ENCODE data around the gene C11orf54.

C11orf54 gene

GRCh38 chr11:93741094-93741881, at the start of gene C11orf54, which contains the start of gene TAF1D:
C11orf54 (plus strand) TSS chr11:93741672; CDS start chr11:93747394, 5,722 bp downstream.
TAF1D (minus strand) TSS chr11:93741495; CDS start chr11:93739304, 2,191 bp downstream.
- Histone ChIP-seq H3K27ac (ENCODE audit: low read length) (peak within 1 kb of the TSS; percentile 89), H2AFZ (ENCODE audit: low read depth, low read length) (peak within 1 kb of the TSS; percentile 93), H3K79me2 (ENCODE audit: insufficient read depth, low read length) (peaks cover 85% of the 10 kb centered on the region), H3K36me3 (ENCODE audit: insufficient read depth, low read length) (peaks cover 51% of the 10 kb centered on the region), H3K27me3 (ENCODE audit: insufficient read depth, low read length, poor library complexity) (no peaks in the 10 kb centered on the region), H3K9me3 (ENCODE audit: insufficient read depth, low read length, severe bottlenecking) (no peaks in the 10 kb centered on the region), H3K9ac (ENCODE audit: low read depth, low read length) (peak within 1 kb of the TSS; percentile 85), H3K4me1 (ENCODE audit: insufficient read depth, low read length) (peaks cover 52% of the 10 kb centered on the region), H3K4me3 (ENCODE audit: low read depth in 1 of 2, low read length in 2 of 2) (peak within 1 kb of the TSS; percentile 70 to 73), H3K4me2 (ENCODE audit: insufficient read depth, low read length) (peak within 1 kb of the TSS; percentile 79), H4K20me1 (ENCODE audit: insufficient read depth, low read length) (peaks cover 35% of the 10 kb centered on the region)
- peak; percentile 87 for ATAC-seq (ENCODE audit: insufficient read depth, low read depth)
- no peak for TF ChIP-seq EZH2 (IDR thresholded peaks at IDR 0.05; ENCODE audit: borderline replicate concordance, low read depth, low read length, severe bottlenecking)
- TF ChIP-seq, protein P1, sequence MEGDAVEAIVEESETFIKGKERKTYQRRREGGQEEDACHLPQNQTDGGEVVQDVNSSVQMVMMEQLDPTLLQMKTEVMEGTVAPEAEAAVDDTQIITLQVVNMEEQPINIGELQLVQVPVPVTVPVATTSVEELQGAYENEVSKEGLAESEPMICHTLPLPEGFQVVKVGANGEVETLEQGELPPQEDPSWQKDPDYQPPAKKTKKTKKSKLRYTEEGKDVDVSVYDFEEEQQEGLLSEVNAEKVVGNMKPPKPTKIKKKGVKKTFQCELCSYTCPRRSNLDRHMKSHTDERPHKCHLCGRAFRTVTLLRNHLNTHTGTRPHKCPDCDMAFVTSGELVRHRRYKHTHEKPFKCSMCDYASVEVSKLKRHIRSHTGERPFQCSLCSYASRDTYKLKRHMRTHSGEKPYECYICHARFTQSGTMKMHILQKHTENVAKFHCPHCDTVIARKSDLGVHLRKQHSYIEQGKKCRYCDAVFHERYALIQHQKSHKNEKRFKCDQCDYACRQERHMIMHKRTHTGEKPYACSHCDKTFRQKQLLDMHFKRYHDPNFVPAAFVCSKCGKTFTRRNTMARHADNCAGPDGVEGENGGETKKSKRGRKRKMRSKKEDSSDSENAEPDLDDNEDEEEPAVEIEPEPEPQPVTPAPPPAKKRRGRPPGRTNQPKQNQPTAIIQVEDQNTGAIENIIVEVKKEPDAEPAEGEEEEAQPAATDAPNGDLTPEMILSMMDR (IDR thresholded peaks at IDR 0.05; ENCODE audit: borderline replicate concordance, extremely low read depth, low read length, poor library complexity, severe bottlenecking), result no peak
- peak; percentile 97 for DNase-seq

DNA sequence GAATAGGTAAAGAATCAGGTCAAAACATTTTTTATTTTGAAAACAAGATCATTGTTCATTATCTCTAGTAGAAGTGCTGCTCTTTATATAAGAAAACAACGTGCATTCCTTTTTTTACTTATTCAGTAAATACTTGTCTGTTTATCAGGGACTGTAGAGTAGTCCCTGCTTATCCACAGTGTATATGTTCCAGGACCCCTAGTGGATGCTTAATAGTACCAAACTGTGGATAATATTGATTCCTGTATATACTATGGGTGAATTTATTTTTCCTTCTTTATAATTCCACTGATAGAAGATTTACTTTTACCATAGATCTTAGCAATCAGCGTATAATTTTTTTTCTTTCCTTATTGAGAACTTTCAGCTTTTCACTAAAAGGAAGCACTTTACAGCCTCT, 47.4 kb upstream of the C11orf54 start:
- H3K27ac ChIP-seq (ENCODE audit: low read length), result no peak overlapping the region
- no peaks in the 10 kb centered on the region; the same call in 1 of the 2 replicates for H3K79me2 ChIP-seq (ENCODE audit: insufficient read depth, low read length)
- H3K9me3 ChIP-seq (ENCODE audit: insufficient read depth, low read length, severe bottlenecking), result no peaks in the 10 kb centered on the region
- H3K36me3 ChIP-seq (ENCODE audit: insufficient read depth, low read length), result peaks cover 91% of the 10 kb centered on the region
- 0 out of 2 replicates have a peak, but pooled peaks cover 6% of the 10 kb centered on the region for H4K20me1 ChIP-seq (ENCODE audit: insufficient read depth, low read length)
- TF ChIP-seq, protein P1 (IDR thresholded peaks at IDR 0.05; ENCODE audit: borderline replicate concordance, extremely low read depth, low read length, poor library complexity, severe bottlenecking), result peak; percentile 18
- TF ChIP-seq EZH2 (IDR thresholded peaks at IDR 0.05; ENCODE audit: borderline replicate concordance, low read depth, low read length, severe bottlenecking), result no peak
- H3K4me3 ChIP-seq (ENCODE audit: low read depth in 1 of 2, low read length in 2 of 2), result no peak overlapping the region
- H3K9ac ChIP-seq (ENCODE audit: low read depth, low read length), result no peak overlapping the region
- no peaks in the 10 kb centered on the region for H3K4me1 ChIP-seq (ENCODE audit: insufficient read depth, low read length)
- ATAC-seq (ENCODE audit: insufficient read depth, low read depth), result peak; percentile 64; the same call in 2 of the 3 replicates
- no peak overlapping the region for H2AFZ ChIP-seq (ENCODE audit: low read depth, low read length)
- no peak overlapping the region for H3K4me2 ChIP-seq (ENCODE audit: insufficient read depth, low read length)
- no peak for DNase-seq
- no peaks in the 10 kb centered on the region for H3K27me3 ChIP-seq (ENCODE audit: insufficient read depth, low read length, poor library complexity)

DNA sequence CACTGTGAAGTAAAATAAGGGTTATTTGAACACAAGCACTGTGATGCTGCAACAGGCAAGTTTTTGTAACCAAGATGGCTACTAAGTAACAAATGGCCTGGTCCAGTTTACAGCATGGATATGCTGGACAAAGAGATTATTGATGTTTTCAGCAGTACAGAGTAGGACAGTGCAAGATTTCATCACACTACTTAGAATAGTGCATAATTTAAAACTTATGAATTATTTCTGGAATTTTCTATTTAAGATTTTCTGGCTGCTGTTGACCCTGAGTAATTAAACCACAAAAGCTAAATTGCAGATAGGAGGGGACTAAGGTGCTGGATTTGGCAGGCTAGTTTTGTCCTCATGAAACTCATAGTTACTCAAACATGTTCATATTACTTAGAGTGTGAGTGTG, 46.9 kb upstream of the C11orf54 start:
- Histone ChIP-seq H3K36me3 (ENCODE audit: insufficient read depth, low read length) (peaks cover 91% of the 10 kb centered on the region), H3K9ac (ENCODE audit: low read depth, low read length) (no peak overlapping the region), H3K27ac (ENCODE audit: low read length) (no peak overlapping the region), H3K27me3 (ENCODE audit: insufficient read depth, low read length, poor library complexity) (no peaks in the 10 kb centered on the region), H4K20me1 (ENCODE audit: insufficient read depth, low read length) (0 out of 2 replicates have a peak, but pooled peaks cover 1% of the 10 kb centered on the region), H3K79me2 (ENCODE audit: insufficient read depth, low read length) (no peaks in the 10 kb centered on the region), H2AFZ (ENCODE audit: low read depth, low read length) (no peak overlapping the region), H3K4me2 (ENCODE audit: insufficient read depth, low read length) (no peak overlapping the region), H3K9me3 (ENCODE audit: insufficient read depth, low read length, severe bottlenecking) (no peaks in the 10 kb centered on the region), H3K4me3 (ENCODE audit: low read depth in 1 of 2, low read length in 2 of 2) (no peak overlapping the region), H3K4me1 (ENCODE audit: insufficient read depth, low read length) (no peaks in the 10 kb centered on the region)
- no peak for TF ChIP-seq EZH2 (IDR thresholded peaks at IDR 0.05; ENCODE audit: borderline replicate concordance, low read depth, low read length, severe bottlenecking)
- TF ChIP-seq, protein P1 (IDR thresholded peaks at IDR 0.05; ENCODE audit: borderline replicate concordance, extremely low read depth, low read length, poor library complexity, severe bottlenecking), result no peak
- DNase-seq (no peak), ATAC-seq (ENCODE audit: insufficient read depth, low read depth) (no peak)

Measured in DND-41 (cell line).